Measurements from ENCODE around the gene OR4D10.
"Not testable (repeated sequence)": the region's sequence is repeated elsewhere in the genome, so short reads cannot be mapped to it uniquely, and the experiment has no call there.

Gene OR4D10

DNA sequence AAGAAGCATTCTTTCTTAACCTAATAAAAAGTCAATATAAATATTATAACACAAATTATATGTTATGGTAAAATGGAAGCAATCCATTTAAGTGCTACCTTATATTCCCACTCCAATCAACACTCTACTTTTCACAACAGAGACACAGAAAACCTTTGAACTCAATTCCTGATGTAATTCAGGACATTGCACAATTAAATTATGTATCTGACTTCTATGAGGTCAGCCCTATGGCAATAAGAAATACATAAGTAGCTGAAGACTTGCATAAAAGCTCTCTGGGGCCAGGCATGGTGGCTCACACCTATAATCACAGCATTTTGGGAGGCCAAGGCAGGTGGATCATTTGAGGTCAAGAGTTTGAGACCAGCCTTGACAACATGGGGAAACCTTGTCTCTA, 6.8 kb downstream of the OR4D10 start:
- H3K4me1 ChIP-seq (ENCODE audit: control extremely low read depth in 1 of 4, control insufficient read depth in 4 of 4, insufficient read depth in 4 of 4, low read length in 3 of 4), result no peaks in the 10 kb centered on the region
- H3K4me3 ChIP-seq (ENCODE audit: control insufficient read depth in 1 of 7, extremely low read depth in 1 of 7, insufficient read depth in 4 of 7, low read depth in 2 of 7, low read length in 6 of 7), result no peak overlapping the region
- no peak overlapping the region for H3K27ac ChIP-seq (ENCODE audit: insufficient read depth in 1 of 2, low read depth in 1 of 2, low read length in 2 of 2, poor library complexity in 1 of 2, severe bottlenecking in 2 of 2)
- CTCF ChIA-PET, result no interaction called here
- POLR2A ChIA-PET, result no interaction called here
- H3K9me3 ChIP-seq (ENCODE audit: control extremely low read depth in 1 of 5, control insufficient read depth in 4 of 5, insufficient read depth in 2 of 5, low read depth in 1 of 5, low read length in 4 of 5), result no peaks in the 10 kb centered on the region
- no peak for DNase-seq
- no peaks in the 10 kb centered on the region for H3K27me3 ChIP-seq (replicated peaks in 2 of 5; ENCODE audit: control insufficient read depth in 4 of 5, insufficient read depth in 5 of 5, low read length in 4 of 5)
- H3K36me3 ChIP-seq (ENCODE audit: control insufficient read depth in 4 of 4, insufficient read depth in 4 of 4, low read length in 3 of 4), result no peaks in the 10 kb centered on the region

DNA sequence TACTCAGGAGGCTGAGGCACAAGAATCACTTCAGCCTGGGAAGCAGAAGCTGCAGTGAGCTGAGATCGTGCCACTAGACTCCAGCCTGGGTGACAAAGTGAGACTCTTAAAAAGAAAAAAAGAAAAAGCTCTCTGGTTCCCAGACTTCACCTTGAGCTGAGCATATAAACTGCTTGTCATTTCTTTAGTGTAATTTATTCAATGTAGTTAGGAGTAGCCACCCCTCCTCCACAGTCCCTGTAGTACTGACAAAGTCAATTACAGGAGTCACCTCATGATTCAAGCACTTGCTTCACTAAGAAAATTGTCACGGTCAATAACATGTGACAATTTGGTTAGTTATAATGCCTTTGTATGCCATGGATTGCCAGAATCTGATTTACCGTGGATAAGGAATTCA, 7.2 kb downstream of the OR4D10 start:
- POLR2A ChIA-PET, result no interaction called here
- Histone ChIP-seq H3K4me1 (ENCODE audit: control extremely low read depth in 1 of 4, control insufficient read depth in 4 of 4, insufficient read depth in 4 of 4, low read length in 3 of 4) (no peaks in the 10 kb centered on the region), H3K4me3 (ENCODE audit: control insufficient read depth in 1 of 7, extremely low read depth in 1 of 7, insufficient read depth in 4 of 7, low read depth in 2 of 7, low read length in 6 of 7) (no peak overlapping the region), H3K27ac (ENCODE audit: insufficient read depth in 1 of 2, low read depth in 1 of 2, low read length in 2 of 2, poor library complexity in 1 of 2, severe bottlenecking in 2 of 2) (no peak overlapping the region), H3K27me3 (replicated peaks in 2 of 5; ENCODE audit: control insufficient read depth in 4 of 5, insufficient read depth in 5 of 5, low read length in 4 of 5) (no peaks in the 10 kb centered on the region), H3K9me3 (ENCODE audit: control extremely low read depth in 1 of 5, control insufficient read depth in 4 of 5, insufficient read depth in 2 of 5, low read depth in 1 of 5, low read length in 4 of 5) (no peaks in the 10 kb centered on the region), H3K36me3 (ENCODE audit: control insufficient read depth in 4 of 4, insufficient read depth in 4 of 4, low read length in 3 of 4) (no peaks in the 10 kb centered on the region)
- DNase-seq, result no peak
- CTCF ChIA-PET, result no interaction called here
- 100% methylated on average over 2 of the region's 3 CpGs for WGBS (ENCODE audit: insufficient coverage)

DNA sequence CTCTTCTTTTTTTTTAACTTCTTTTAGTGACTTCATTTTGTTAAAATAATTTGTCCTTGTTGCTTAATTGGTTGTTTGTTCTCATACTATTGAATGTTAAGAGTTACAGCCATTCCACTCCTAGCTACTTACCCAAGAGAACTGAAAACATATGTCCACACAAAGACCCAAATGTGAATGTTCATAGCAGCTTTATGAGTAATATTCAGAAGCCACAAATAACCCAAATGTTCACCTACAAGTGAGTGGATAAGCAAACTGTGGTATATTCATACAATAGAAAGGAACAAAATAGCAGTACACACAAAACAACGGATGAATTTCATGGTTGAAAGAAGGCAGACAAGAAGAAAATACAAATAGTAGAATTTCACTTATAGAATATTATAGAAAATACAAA, 28.8 kb downstream of the OR4D10 start:
- H3K9me3 ChIP-seq (ENCODE audit: control extremely low read depth in 1 of 5, control insufficient read depth in 4 of 5, insufficient read depth in 2 of 5, low read depth in 1 of 5, low read length in 4 of 5), result peaks cover 0 to 2% (median 0%) of the 10 kb centered on the region in 5 experiments
- H3K4me3 ChIP-seq (ENCODE audit: control insufficient read depth in 1 of 7, extremely low read depth in 1 of 7, insufficient read depth in 4 of 7, low read depth in 2 of 7, low read length in 6 of 7), result no peak overlapping the region
- no peaks in the 10 kb centered on the region for H3K27me3 ChIP-seq (replicated peaks in 2 of 5; ENCODE audit: control insufficient read depth in 4 of 5, insufficient read depth in 5 of 5, low read length in 4 of 5)
- no peak for DNase-seq
- no peaks in the 10 kb centered on the region for H3K4me1 ChIP-seq (ENCODE audit: control extremely low read depth in 1 of 4, control insufficient read depth in 4 of 4, insufficient read depth in 4 of 4, low read length in 3 of 4)
- H3K36me3 ChIP-seq (ENCODE audit: control insufficient read depth in 4 of 4, insufficient read depth in 4 of 4, low read length in 3 of 4), result no peaks in the 10 kb centered on the region
- no peak overlapping the region for H3K27ac ChIP-seq (ENCODE audit: insufficient read depth in 1 of 2, low read depth in 1 of 2, low read length in 2 of 2, poor library complexity in 1 of 2, severe bottlenecking in 2 of 2)
- ChIA-PET CTCF (no interaction called here), POLR2A (no interaction called here)
- no CpG with 5 or more reads among the region's 1 CpG for WGBS (ENCODE audit: insufficient coverage)

- POLR2A ChIA-PET, result interaction anchor here (0.7 kb wide), 1 partner anchor 17 kb away, joined by 6 read pairs; no protein-coding TSS in a partner anchor
- no peak within 1 kb of the TSS for H3K27ac ChIP-seq (ENCODE audit: insufficient read depth in 1 of 2, low read depth in 1 of 2, low read length in 2 of 2, poor library complexity in 1 of 2, severe bottlenecking in 2 of 2)
- no peak within 1 kb of the TSS for H3K4me3 ChIP-seq (ENCODE audit: control insufficient read depth in 1 of 7, extremely low read depth in 1 of 7, insufficient read depth in 4 of 7, low read depth in 2 of 7, low read length in 6 of 7)
- DNase-seq, result no peak
- no peaks in the 10 kb centered on the region for H3K36me3 ChIP-seq (ENCODE audit: control insufficient read depth in 4 of 4, insufficient read depth in 4 of 4, low read length in 3 of 4)
- peaks cover 0 to 1% (median 0%) of the 10 kb centered on the region in 4 experiments for H3K4me1 ChIP-seq (ENCODE audit: control extremely low read depth in 1 of 4, control insufficient read depth in 4 of 4, insufficient read depth in 4 of 4, low read length in 3 of 4)
- CTCF ChIA-PET, result interaction anchor here (0.6 kb wide), 2 partner anchors 19 to 170 kb away, joined by 3 to 4 read pairs; no protein-coding TSS in a partner anchor
- peaks cover 0 to 2% (median 0%) of the 10 kb centered on the region in 5 experiments for H3K9me3 ChIP-seq (ENCODE audit: control extremely low read depth in 1 of 5, control insufficient read depth in 4 of 5, insufficient read depth in 2 of 5, low read depth in 1 of 5, low read length in 4 of 5)
- H3K27me3 ChIP-seq (replicated peaks in 2 of 5; ENCODE audit: control insufficient read depth in 4 of 5, insufficient read depth in 5 of 5, low read length in 4 of 5), result no peaks in the 10 kb centered on the region
These were observed 30.2 kb downstream of the OR4D10 start, which contains the start of gene OR4D11 for GRCh38 chr11:59503276-59503675. TSS of gene OR4D11 (plus strand) at chr11:59503576. CDS start at chr11:59503576, 0 bp downstream.

DNA sequence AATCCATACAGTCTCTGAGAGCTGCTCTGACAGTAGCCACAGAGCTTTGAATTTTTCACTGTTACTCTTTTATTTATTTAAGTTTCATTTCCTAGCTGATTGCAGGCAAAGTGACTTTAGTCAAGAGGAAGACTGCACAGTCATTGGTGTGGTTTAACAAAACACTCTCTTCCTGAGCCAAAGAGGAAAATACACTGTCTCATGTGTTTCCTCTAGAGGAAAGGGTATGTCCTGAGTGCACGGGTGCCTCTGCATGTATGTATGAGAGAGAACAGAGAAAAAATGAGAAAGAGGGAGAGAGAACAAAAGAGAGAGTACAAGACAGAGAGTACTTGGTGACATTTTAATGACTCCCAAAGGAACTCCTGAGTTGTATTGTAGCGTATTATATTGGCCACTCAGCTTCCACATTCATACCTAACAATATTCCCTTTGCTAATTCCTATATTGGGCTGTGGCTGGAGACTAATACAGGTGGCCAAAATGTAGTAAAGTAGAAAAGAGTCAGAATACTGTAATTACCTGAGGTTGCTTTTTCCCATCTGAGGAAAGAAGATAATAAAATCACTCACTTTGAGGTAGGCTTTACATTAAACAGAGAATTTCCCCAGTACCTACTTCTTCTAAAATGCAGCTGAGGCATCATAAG, 38.0 kb downstream of the OR4D10 start, which contains the start of gene OR4D9:
Gene OR4D9 (plus strand): TSS at position 599 of the 649 bp plus-strand sequence. CDS start 3,374 bp downstream, outside the sequence.
- Histone ChIP-seq H3K4me1 (ENCODE audit: control extremely low read depth in 1 of 4, control insufficient read depth in 4 of 4, insufficient read depth in 4 of 4, low read length in 3 of 4) (peaks cover 8 to 38% (median 31%) of the 10 kb centered on the region in 4 experiments), H3K4me3 (ENCODE audit: control insufficient read depth in 1 of 7, extremely low read depth in 1 of 7, insufficient read depth in 4 of 7, low read depth in 2 of 7, low read length in 6 of 7) (peak within 1 kb of the TSS in 4 of 7 experiments; percentile 13 to 42 (median 28)), H3K36me3 (ENCODE audit: control insufficient read depth in 4 of 4, insufficient read depth in 4 of 4, low read length in 3 of 4) (no peaks in the 10 kb centered on the region), H3K9me3 (ENCODE audit: control extremely low read depth in 1 of 5, control insufficient read depth in 4 of 5, insufficient read depth in 2 of 5, low read depth in 1 of 5, low read length in 4 of 5) (no peaks in the 10 kb centered on the region), H3K27me3 (replicated peaks in 2 of 5; ENCODE audit: control insufficient read depth in 4 of 5, insufficient read depth in 5 of 5, low read length in 4 of 5) (no peaks in the 10 kb centered on the region), H3K27ac (ENCODE audit: insufficient read depth in 1 of 2, low read depth in 1 of 2, low read length in 2 of 2, poor library complexity in 1 of 2, severe bottlenecking in 2 of 2) (peak within 1 kb of the TSS in 1 of 2 experiments; percentile 35)
- ChIA-PET CTCF (interaction anchor here (1.3 to 1.4 kb wide), 2 partner anchors 18 to 22 kb away, joined by 3 to 5 read pairs; no protein-coding TSS in a partner anchor), POLR2A (no interaction called here)
- WGBS (ENCODE audit: insufficient coverage), result 0% methylated on average over 1 of the region's 2 CpGs
- DNase-seq, result peak; percentile 71 to 94 (median 91)

GRCh38 chr11:59511675-59512074, 38.6 kb downstream of the OR4D10 start:
- ChIA-PET CTCF (interaction anchor here (1.3 to 1.4 kb wide), 2 partner anchors 17 to 22 kb away, joined by 3 to 5 read pairs; no protein-coding TSS in a partner anchor), POLR2A (no interaction called here)
- DNase-seq, result no peak

DNA sequence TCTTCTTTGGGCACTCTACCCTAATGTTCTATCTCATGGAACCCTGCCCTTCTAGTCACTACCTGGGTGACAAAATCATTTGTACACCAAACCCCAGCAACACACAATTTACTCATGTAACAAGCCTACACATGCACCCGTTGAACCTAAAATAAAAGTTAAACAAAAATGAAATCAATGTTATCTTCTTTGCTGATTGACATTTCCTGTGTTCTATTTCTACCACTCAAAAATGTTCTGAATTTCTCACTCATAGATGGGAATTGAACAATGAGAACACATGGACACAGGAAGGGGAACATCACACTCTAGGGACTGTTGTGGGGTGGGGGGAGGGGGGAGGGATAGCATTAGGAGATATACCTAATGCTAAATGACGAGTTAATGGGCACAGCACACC, 47.0 kb downstream of the OR4D10 start:
- POLR2A ChIA-PET, result interaction anchor here (0.6 kb wide), 1 partner anchor 17 kb away, joined by 6 read pairs; no protein-coding TSS in a partner anchor
- no CpG with 5 or more reads among the region's 2 CpGs for WGBS (ENCODE audit: insufficient coverage)
- not testable (repeated sequence) for DNase-seq

More at GRCh38 chr11:59511675-59512074, 38.6 kb downstream of the OR4D10 start:
- no peaks in the 10 kb centered on the region for H3K9me3 ChIP-seq (ENCODE audit: control extremely low read depth in 1 of 5, control insufficient read depth in 4 of 5, insufficient read depth in 2 of 5, low read depth in 1 of 5, low read length in 4 of 5)
- H3K4me1 ChIP-seq (ENCODE audit: control extremely low read depth in 1 of 4, control insufficient read depth in 4 of 4, insufficient read depth in 4 of 4, low read length in 3 of 4), result peaks cover 8 to 38% (median 31%) of the 10 kb centered on the region in 4 experiments
- no peak overlapping the region for H3K27ac ChIP-seq (ENCODE audit: insufficient read depth in 1 of 2, low read depth in 1 of 2, low read length in 2 of 2, poor library complexity in 1 of 2, severe bottlenecking in 2 of 2)
- no peaks in the 10 kb centered on the region for H3K36me3 ChIP-seq (ENCODE audit: control insufficient read depth in 4 of 4, insufficient read depth in 4 of 4, low read length in 3 of 4)
- H3K4me3 ChIP-seq (ENCODE audit: control insufficient read depth in 1 of 7, extremely low read depth in 1 of 7, insufficient read depth in 4 of 7, low read depth in 2 of 7, low read length in 6 of 7), result peak overlapping the region in 1 of 7 experiments; percentile 28
- H3K27me3 ChIP-seq (replicated peaks in 2 of 5; ENCODE audit: control insufficient read depth in 4 of 5, insufficient read depth in 5 of 5, low read length in 4 of 5), result no peaks in the 10 kb centered on the region
- WGBS (ENCODE audit: insufficient coverage), result 100% methylated on average over 1 of the region's 1 CpG

More for the DNA sequence above, 47.0 kb downstream of the OR4D10 start:
- H3K27ac ChIP-seq (ENCODE audit: insufficient read depth in 1 of 2, low read depth in 1 of 2, low read length in 2 of 2, poor library complexity in 1 of 2, severe bottlenecking in 2 of 2); H3K4me1 ChIP-seq (ENCODE audit: control extremely low read depth in 1 of 4, control insufficient read depth in 4 of 4, insufficient read depth in 4 of 4, low read length in 3 of 4); H3K27me3 ChIP-seq (replicated peaks in 2 of 5; ENCODE audit: control insufficient read depth in 4 of 5, insufficient read depth in 5 of 5, low read length in 4 of 5); H3K4me3 ChIP-seq (ENCODE audit: control insufficient read depth in 1 of 7, extremely low read depth in 1 of 7, insufficient read depth in 4 of 7, low read depth in 2 of 7, low read length in 6 of 7); H3K9me3 ChIP-seq (ENCODE audit: control extremely low read depth in 1 of 5, control insufficient read depth in 4 of 5, insufficient read depth in 2 of 5, low read depth in 1 of 5, low read length in 4 of 5); H3K36me3 ChIP-seq (ENCODE audit: control insufficient read depth in 4 of 4, insufficient read depth in 4 of 4, low read length in 3 of 4): not testable (repeated sequence)
- CTCF ChIA-PET, result interaction anchor here (1.8 to 2.8 kb wide), 2 partner anchors 14 to 17 kb away, joined by 7 to 10 read pairs; no protein-coding TSS in a partner anchor

Measured in common myeloid progenitor, CD34-positive (primary cell).